ENCODE measurements around the gene CCL5. TPM values are rescaled to one million over a fixed set of nuclear protein-coding genes. Genes with fewer than 3 reads are reported as not detected.
"Not testable (repeated sequence)": the region's sequence is repeated elsewhere in the genome, so short reads cannot be mapped to it uniquely, and the experiment has no call there.

CCL5 gene
- total RNA-seq, 1 donor from 2014 or later: 0.56 TPM

DNA sequence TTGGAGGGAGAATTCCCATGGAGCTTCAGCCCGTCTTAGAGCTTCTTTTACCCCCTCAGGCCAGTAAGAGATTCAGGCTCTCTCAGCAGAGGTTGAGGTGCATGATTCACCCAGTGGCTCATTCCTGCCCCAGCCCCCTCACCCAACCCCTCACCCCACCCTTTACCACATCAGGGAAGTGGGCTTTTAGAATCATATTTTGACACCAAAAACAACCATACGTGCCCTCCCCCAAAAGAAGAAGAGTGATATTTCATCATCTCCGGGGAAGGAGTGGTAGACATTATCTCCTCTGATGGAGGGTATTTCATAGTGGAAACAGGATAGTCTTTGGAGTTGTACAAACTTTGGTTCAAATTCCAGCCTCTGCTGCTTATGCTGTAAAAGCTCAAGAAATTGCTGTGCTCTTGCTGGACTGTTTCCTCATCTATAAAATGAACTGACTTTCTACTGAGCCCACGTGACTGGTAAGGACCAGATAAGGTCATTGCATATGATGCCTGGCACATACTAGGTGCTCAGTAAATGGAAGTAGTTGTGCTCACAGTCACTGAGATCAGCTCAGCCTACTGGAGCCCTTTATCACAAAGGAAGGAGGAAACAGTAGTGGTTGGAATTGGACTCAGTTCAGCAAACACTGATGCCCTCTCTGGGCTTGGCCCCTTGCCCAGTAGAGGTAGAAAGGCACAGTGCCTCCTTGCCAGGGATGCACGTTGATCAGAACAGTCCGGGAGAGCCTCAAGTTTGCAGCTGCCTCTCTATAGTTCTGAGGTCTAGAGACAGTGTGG is 18.3 kb upstream of the CCL5 start:
- ATAC-seq: peak; percentile 32

DNA sequence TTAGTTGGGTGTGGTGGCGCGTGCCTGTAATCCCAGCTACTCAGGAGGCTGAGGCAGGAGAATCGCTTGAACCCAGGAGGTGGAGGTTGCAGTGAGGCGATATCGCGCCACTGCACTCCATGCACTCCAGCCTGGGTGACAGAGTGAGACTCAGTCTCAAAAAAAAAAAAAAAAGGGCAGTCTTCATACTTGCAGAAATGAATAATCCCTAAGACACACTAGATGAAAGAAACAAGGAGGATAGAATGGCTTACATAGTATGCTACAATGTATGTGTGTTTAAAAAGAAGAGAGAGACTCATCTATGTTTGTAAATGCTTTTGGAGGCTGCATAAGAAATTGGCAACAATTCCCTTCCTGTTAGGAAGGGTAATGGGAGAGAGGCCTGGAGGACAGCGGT is 17.6 kb upstream of the CCL5 start:
- ATAC-seq: not testable (repeated sequence)

DNA sequence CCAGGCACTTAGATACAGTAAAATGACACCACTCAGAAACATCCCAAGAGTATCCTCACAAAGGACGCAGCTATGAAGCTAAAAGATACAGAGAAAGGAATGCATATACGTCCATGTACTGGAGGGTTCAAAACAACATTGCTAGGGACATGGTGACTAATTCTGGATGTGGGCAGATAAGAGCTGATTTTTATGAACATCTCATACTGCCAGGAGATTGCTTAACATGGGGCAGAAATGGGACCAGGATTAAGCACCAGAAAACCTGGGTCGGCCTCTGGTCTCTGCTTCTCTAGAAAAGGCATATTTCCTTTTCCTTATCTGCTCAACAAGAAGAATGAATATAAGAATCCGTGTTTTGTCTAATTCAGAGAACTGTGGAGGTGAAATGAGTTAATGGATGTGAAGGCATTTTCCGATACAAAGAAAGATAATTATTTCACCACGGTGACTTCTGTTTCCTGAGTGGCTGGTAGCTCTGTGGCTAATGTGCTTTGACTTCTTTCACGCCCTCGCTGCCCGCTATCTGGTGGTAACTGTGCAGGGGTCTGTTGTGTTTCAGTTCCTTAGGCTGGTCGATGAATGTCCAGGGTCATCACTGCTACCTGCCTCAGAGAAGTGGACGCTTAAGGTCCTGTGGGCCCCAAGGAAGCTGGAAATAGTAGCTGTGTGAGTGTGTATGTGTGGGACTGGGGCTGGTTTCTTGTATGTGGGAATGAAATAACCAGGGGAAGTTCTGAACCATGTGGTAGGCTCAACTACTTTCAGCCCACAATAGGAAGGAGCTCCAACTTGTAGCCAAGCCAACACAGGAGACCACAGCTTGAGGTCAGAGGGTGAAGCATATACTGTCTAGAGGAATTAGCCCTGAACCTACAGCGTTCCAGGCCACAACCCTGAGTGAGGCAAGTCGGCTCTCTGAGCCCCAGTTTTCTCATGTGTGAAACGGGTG is 15.8 kb upstream of the CCL5 start:
- no peak for ATAC-seq

DNA sequence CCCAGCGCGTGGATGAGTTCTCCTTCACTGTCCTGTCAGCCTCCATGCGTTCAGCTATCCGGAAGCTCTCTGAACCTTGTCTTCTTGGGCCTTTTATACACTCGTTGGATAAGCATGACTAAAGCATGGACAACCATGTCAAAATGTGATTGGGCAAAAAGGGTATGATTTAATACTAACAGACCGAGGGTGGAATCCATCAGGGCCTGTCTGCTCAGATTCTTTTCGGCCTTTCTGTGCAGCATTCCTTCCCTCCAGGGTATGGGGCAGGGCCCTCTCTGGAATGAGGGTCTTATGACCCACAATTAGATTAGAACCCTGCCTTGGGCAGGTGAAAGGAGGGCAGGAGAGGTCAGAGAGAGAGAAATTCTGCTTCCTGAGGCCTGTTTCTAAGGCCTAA is 14.0 kb upstream of the CCL5 start:
- ATAC-seq: no peak

DNA sequence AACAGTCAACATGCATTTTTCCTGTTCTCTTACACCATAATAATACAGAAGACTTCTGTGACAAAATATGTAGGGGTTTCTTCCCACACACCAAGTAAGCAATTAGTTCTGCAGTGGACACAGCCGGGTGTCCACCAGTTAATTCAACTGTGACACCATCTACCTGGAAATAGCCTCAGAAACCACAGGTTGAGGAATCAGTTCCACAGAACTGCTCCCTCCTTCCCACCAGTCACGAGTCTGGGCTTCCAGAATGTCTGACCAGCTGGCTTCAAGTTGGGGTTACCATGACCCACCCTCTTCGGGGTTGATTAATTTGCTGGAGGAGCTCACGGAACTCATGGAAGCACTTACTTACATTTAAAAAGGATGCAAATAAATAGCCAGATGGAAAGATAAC is 13.6 kb upstream of the CCL5 start:
- ATAC-seq: no peak

DNA sequence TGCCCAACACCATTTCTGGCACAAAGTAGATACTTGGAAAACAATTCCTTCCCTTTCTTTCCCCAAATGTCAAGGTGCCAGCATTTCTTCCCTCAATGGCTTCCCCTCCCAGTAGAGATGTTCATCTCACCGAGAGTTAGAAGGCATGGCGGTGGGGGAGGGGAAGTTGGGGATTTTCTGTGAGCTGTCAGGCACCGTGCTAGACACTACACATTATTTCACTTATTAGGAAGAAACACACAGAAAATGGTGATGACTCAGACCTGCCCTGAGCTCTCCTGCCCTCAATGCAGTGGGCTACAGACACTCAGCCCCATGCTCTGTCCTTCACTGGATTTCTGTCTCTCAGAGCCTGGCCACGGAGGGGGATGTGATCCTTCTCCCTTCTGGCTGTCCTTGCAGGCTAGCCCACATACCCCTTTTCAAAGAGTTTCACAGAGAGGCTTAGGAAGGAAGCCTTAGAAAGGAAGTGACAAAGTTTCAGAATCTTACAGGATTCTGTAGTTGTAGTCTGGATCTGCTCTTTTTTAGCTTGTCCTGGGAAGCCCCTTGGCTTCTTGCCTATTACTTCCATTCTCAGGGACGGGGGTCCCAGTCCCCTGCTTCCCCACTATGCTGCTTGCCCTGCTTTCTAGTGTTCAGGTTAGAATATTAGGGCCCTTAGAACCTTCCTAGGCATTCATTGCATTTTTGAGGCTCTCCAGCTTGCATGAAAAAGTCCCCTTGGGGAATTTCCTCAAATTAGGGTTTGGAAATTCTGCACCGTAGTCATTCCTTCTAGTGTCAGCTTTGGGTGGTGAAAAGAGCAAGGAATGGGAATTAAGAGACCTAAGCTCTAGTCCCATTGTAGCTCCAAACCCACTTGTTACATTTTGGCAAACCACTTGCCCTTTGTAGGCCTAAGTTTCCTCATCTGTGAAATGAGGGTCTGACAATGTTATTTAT is 12.2 kb upstream of the CCL5 start:
- no peak for ATAC-seq

DNA sequence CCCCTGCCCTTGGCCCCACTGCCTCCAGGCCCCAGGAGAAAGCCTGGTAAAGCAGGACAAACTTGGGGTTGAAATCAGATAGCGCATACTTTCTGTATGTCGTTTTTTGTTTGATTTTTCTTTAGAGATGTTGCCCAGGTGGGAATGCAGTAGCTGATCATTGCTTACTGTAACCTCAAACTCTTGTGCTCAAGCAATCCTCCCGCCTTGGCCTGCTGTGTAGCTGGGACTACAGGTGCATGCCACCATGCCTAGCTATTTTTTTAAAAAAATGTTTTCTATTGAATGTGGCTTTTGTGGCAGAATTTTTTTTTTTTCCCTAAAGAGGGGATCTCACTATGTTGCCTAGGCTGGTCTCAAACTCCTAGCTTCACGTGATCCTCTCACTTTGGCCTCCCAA is 11.1 kb upstream of the CCL5 start:
- no peak for ATAC-seq

DNA sequence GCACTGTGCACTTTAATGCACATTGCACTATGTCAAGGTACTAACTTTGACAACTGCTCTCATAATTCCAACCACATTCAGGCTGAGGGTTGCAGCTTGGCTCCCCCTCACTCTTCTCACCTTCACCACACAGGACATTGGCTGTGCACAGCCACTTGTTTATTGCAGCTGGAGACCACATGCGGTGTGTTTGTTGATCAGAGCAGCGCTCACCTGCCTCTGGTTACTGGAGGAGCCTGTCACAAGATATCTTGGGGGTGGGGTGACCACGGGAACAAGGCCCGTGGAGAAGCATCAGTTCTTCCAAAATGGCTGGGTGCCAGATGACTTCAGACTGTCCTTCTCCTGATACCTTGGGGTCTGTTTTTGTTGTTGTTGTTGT is 10.6 kb upstream of the CCL5 start:
- ATAC-seq: no peak

DNA sequence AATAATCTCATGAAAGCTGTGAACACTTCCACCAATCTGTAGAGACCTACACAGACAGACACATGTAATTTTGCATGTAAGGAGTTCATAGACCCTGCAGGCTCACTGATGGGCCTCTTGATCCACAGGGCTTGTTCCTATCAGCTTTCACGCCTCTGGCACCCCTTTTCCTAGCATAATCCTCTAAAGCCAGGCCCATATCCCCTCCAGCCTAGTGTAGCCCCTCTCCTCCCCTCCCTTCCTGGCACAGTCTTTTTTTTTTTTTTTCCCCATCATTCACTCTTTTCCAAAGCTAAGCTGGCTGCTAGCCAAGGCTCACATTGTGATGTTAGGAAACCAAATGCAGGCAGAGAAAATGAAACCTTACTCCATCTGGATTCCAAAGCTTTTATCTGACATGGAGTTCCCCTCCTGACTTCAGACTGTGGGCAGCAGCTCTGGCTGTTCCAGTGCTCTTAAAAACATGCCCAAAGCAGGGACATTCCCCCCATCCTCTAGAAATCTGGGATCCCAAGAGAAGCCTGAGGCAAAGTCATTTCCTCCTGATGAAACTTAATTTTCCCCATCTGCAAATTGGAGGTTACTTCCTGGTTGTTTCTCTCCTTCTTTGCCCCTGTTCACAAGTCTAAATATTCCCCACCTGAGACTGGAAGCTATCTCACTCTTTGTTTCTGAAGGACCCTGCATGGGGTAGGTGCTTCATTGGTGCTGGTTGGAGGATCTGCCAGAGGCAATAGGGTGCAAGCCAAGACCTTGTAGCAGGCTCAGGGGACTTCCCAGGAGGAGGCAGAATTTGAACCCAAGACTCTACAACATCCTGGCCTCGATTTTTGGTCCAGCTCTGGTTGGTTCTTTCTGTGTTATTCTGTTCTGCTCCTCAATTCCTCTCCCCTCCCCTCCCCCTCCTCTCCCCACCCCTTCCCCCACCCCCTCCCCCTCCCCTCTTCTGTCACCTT is 9.9 kb upstream of the CCL5 start:
- ATAC-seq: no peak

DNA sequence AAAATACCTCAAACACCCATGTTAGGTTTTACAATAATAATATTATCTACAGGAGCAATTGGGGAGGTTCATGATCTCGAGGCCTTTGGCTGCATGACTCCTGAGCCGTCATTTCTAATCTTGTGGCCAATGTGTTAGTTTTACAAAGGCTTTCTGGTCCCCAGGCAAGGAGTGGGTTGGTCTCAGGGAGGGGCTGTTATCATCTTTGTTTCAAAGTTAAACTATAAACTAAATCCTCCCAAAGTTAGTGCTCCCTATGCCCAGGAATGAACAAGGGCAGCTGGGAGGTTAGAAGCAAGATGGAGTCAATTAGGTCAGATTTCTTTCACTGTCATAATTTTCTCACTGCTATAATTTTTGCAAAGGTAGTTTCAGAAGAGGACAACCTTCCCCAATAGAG is 9.1 kb upstream of the CCL5 start:
- no peak for ATAC-seq

DNA sequence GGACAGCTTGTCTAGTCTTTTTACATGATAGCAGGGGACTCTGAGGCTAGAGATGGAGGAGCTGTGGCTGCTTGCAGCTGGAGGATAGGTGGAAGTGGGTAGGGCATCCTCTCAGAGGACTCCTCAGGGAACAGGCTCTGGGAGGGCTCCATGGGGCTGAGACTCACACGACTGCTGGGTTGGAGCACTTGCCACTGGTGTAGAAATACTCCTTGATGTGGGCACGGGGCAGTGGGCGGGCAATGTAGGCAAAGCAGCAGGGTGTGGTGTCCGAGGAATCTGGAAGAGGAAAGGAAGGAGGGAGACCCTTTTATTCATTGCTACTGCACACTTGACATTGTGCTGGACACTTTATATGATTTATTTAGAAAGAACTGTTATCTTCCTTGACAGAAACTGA is 1.8 kb downstream of the CCL5 start:
- ATAC-seq: no peak

DNA sequence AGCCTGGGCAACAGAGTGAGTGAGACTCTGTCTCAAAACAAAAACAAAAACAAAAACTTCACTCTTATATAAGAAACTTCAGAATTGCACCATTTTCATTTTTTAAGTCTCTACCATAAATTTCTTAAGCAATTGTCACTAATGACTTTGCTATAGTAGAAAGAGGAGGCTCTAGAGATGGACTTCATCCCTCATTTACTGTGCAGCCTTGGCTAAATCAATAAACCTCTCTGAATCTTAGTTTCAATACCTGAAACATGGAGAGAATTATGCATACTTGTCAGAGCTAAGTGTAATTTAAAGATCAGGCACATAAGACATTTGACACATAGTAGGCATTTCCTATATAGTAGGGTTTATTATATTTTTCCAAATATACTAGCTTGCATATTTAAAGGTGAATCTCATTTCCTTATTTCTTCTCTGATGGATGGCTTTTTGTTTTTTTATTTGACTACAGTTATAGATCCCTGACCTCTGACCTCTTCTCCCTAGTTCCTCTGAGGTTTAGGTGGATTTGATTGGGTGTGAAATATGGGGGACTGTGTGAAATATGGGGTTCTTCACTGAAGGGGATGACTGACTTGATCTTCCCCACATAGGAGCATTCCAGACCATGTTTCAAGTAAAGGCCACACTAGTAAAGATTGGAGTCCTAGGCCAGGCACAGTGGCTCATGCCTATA is 2.7 kb downstream of the CCL5 start:
- no peak for ATAC-seq

DNA sequence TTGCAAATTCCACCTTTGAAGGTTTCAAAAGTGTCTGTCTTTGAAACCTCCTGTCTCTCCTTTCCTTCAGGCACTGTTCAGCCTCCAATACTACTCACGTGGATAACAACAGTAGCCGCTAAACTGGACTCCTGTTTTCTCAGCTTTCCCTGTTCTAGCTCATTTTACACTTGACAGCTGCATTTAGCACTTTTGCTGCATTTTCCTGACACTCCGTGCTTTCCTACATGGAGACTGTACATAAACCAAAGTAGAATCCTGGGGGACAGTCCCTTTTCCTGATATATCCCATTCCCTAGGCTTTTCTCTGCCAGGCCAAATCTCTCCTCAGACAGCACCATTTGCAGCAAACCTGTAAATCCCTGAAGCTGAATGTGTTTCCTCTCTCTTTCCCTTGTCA is 3.6 kb downstream of the CCL5 start:
- no peak for ATAC-seq

DNA sequence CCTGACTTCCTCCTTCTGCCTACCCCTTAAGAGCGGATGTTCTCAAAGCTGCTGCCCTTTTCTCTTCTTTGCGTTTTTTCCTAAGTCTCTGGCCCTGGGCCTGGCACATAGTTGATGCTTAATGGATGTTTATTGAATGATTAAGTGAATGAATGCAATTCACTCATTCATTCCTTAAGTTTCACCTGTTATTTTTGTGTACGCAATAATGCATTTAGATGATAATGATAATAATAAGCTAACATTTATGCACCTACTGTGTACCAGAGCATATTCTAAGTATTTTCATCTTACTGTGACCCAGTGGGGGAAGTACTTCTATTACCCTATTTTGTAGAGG is 4.4 kb downstream of the CCL5 start:
- ATAC-seq: no peak

DNA sequence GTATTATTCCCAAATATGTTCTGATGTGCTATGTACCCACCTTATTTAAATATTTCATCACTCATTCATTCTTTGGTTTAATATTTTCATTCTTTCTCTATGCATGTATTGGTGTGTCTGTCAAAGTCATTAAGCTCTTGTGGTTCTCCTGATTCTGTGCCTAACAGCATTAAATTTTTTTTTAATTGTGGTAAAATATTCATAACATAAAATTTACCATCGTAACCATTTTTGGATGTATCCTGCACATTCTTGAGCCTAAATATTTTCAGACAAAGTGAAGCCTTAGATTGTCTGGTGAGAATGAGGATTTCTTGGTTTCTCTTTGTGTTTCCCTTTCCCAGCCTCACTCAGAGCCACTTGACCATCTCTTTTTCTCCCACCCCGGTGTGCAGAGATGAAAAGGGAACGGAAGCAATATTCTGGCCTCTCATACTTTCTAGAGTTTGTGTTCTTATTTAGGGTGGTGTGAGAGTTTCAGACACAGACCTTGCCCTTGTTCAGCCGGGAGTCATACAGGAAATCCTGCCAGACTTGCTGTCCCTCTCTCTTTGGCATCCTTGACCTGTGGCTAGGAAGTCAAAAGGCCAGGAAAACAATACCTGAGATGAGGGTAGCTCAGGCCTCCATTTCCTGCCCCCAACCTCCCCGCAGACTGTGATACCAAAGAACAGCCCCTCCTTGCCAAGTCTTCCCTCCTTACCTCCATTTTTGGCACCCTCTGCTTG is 4.9 kb downstream of the CCL5 start:
- ATAC-seq: no peak

DNA sequence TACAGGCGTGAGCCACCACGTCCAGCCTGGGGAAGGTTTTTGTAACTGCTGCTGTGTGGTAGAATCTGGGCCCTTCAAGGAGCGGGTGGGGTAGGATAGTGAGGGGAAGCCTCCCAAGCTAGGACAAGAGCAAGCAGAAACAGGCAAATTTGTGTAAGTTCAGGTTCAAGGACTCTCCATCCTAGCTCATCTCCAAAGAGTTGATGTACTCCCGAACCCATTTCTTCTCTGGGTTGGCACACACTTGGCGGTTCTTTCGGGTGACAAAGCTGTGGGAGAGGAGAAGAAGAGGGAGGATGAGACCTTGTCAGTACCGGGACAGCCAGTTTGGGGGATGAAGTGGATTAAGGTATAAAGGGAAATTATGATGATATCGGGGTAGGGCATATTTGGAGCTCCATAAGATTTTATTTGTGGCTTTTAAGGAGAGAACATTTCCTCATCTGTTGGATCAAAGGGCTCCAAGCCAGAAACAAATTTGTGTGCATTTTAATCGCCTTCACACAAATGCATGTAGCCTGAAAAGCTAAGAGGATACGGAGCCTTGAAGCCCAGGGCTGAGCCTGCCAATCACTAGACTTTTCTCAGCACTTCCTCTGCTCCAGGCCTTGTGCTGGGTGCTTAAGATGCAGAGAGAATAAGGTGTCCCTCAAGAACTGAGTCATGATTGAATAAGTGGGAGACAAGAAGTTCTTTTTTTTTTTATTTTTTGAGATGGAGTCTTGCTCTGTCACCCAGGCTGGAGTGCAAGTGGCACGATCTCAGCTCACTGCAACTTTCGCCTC is 7.8 kb downstream of the CCL5 start:
- ATAC-seq: no peak

DNA sequence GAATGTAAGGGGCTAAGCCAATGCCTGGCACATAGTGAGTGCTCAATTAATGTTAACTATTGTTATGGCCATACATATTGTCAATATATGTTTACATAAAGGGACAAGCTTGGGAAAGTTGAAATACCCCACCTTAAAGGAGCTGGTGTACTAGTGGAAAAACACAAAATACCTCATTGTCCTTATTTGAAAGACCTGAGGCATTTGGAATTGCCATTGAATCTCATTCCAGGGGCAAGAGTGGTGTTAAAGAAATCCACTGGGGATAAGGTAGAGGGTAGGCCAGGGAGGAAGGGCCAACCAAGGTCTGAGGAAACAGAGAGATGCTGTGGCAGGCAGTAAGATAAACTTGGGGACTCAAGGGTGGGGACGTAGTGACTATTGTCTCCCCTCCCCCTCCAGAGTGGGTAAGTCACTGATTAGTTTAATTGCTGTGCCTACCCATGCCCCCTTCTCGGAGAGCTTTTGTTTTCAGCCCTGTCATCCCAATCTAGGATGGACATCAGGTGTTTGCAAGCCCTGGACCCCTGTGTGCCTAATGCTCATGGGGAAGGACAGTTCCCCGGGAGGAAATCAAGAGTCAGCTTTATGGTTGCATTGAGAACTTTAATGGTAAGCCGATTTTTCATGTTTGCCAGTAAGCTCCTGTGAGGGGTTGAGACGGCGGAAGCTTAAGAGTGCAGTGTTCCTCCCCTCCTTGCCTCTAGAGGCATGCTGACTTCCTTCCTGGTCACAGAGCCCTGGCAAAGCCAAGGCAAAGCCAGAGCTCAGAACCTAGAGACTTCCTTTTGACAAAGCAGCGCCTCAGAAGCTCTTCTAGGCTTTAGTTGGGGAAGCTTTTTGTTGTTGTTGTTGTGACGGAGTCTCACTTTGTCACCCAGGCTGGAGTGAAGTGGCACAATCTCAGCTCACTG is 9.0 kb downstream of the CCL5 start:
- no peak for ATAC-seq

DNA sequence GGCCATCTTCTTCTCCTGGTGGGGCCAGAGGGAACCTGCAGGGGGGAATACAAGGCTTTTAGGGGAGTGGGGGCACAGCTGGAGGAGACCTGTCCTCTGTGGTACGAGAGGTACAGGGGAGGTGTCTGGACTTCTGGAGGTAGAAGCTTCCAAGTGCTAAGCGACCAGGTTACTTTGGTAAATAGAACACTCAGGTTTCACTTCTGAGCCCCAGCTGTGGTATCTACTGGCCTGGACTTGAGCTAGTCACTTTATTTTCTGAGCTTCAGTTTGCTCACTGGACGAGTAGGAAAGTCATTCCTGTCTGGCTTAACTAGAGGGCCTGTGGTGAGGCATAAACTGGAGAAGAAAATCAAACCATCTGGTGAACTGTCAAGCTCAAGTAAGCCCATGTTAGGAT is 11.4 kb downstream of the CCL5 start, which contains the start of gene HEATR9:
Gene HEATR9 (minus strand): TSS at position 155 of the 400 bp plus-strand sequence. CDS start 149 bp downstream, at position 6.
- no peak for ATAC-seq
